CD4-positive, alpha-beta T cell treated with Interleukin-2 at 100 ng/mL for 4 hours (primary cell): ENCODE data around the gene DNAJC18.
A peak's percentile ranks its signal among the peaks of the same experiment; 100 is the strongest.
"Not testable (repeated sequence)": the region's sequence is repeated elsewhere in the genome, so short reads cannot be mapped to it uniquely, and the experiment has no call there.

ENCODE experiments used
- DNase-seq: peaks from one replicate; pipeline ENCODE4 v3.0.0-alpha.2; 2020; ENCODE audit warnings: low spot score

The DNAJC18 gene

GRCh38 chr5:139386956-139387355 is 52.4 kb downstream of the DNAJC18 start:
- not testable (repeated sequence) for DNase-seq

GRCh38 chr5:139386050-139386438 is 53.3 kb downstream of the DNAJC18 start:
- no peak for DNase-seq

- DNase-seq = peak; percentile 41
Observed at GRCh38 chr5:139385061-139386049, 54.0 kb downstream of the DNAJC18 start.

GRCh38 chr5:139384591-139385051 is 54.7 kb downstream of the DNAJC18 start:
- no peak for DNase-seq

- no peak for DNase-seq
Observed at GRCh38 chr5:139383993-139384590, 55.2 kb downstream of the DNAJC18 start.

GRCh38 chr5:139383275-139383992 is 55.9 kb downstream of the DNAJC18 start, which contains the start of gene SLC23A1:
Gene SLC23A1 (minus strand): TSS chr5:139383297. CDS start chr5:139383253, 44 bp downstream.
- no peak for DNase-seq

- no peak for DNase-seq
Observed at GRCh38 chr5:139382807-139383206, 56.5 kb downstream of the DNAJC18 start.

- no peak for DNase-seq
Observed at GRCh38 chr5:139381837-139382761, 57.2 kb downstream of the DNAJC18 start.

GRCh38 chr5:139379626-139380449 is 59.5 kb downstream of the DNAJC18 start:
- no peak for DNase-seq

- DNase-seq = no peak
Observed at GRCh38 chr5:139378941-139379361, 60.4 kb downstream of the DNAJC18 start.

GRCh38 chr5:139378101-139378825 is 61.1 kb downstream of the DNAJC18 start:
- no peak for DNase-seq

- no peak for DNase-seq
Observed at GRCh38 chr5:139377226-139377625, 62.1 kb downstream of the DNAJC18 start.

- no peak for DNase-seq
Observed at GRCh38 chr5:139376364-139376763, 63.0 kb downstream of the DNAJC18 start.

- no peak for DNase-seq
Observed at GRCh38 chr5:139374909-139375308, 64.4 kb downstream of the DNAJC18 start.

- no peak for DNase-seq
Observed at GRCh38 chr5:139371482-139372435, 67.6 kb downstream of the DNAJC18 start.

- no peak for DNase-seq
Observed at GRCh38 chr5:139369181-139369580, 70.1 kb downstream of the DNAJC18 start.

GRCh38 chr5:139368613-139369012 is 70.7 kb downstream of the DNAJC18 start:
- DNase-seq = no peak

GRCh38 chr5:139364466-139364865 is 74.9 kb downstream of the DNAJC18 start:
- DNase-seq = no peak
